ENCODE data around the gene BNIP5.

The BNIP5 gene

DNA sequence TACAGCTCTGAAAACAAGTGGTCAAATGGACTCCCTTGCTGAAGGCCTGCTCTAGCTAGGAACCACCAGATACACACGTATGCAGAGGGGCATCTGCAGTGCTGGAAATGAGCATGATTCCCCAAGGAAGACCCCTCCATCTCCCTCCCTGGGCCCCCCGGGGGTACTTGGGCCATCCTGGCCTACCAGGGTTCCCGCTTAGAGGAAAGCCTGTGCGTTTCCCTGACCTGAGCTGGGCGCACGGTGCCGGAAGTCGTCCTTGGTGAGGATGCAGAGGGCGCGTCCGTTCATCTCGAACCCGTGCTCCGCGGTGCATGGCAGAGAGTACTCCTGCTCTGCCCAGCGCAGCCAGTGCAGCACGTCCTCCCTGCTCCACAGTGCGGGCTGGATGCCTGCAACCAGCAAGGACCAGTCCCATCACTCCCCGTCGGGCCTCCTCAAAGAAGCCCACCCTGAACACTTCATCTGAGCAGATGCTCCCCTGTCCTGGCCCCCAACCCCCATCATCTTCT is 39.0 kb upstream of the BNIP5 start:
- TF ChIP-seq POLR2A (IDR thresholded peaks at IDR 0.05; ENCODE audit: extremely low read depth, insufficient read length), result no peak
- H3K4me3 ChIP-seq (ENCODE audit: low read depth, low read length), result no peak overlapping the region
- DNase-seq (ENCODE audit: low read depth), result no peak

DNA sequence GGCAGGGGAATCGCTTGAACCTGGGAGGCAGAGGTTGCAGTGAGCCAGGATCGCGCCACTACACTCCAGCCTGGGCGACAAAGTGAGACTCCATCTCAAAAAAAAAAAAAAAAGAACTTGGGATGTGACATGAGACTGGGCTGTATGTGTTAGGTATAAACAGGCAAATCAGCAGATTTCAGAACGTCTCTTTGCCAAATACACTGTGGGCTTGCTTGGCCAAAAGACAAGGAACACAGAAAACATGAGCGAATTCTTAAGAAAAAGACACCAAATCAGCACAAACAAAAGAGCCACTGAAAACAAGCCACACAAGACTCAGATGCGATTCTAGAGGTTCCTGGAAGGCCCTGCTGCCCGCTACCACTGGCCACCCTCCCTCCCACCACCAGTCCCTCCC is 38.3 kb upstream of the BNIP5 start:
- no peak overlapping the region for H3K4me3 ChIP-seq (ENCODE audit: low read depth, low read length)
- TF ChIP-seq POLR2A (IDR thresholded peaks at IDR 0.05; ENCODE audit: extremely low read depth, insufficient read length), result no peak
- TF ChIP-seq MYC (IDR thresholded peaks at IDR 0.05; ENCODE audit: low read depth, low read length), result no peak
- TF ChIP-seq, protein P1, sequence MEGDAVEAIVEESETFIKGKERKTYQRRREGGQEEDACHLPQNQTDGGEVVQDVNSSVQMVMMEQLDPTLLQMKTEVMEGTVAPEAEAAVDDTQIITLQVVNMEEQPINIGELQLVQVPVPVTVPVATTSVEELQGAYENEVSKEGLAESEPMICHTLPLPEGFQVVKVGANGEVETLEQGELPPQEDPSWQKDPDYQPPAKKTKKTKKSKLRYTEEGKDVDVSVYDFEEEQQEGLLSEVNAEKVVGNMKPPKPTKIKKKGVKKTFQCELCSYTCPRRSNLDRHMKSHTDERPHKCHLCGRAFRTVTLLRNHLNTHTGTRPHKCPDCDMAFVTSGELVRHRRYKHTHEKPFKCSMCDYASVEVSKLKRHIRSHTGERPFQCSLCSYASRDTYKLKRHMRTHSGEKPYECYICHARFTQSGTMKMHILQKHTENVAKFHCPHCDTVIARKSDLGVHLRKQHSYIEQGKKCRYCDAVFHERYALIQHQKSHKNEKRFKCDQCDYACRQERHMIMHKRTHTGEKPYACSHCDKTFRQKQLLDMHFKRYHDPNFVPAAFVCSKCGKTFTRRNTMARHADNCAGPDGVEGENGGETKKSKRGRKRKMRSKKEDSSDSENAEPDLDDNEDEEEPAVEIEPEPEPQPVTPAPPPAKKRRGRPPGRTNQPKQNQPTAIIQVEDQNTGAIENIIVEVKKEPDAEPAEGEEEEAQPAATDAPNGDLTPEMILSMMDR (IDR thresholded peaks at IDR 0.05; ENCODE audit: low read depth, low read length), result no peak
- TF ChIP-seq, protein P2, sequence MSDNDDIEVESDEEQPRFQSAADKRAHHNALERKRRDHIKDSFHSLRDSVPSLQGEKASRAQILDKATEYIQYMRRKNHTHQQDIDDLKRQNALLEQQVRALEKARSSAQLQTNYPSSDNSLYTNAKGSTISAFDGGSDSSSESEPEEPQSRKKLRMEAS (IDR thresholded peaks at IDR 0.05; ENCODE audit: low read depth, low read length), result no peak
- no peak for DNase-seq (ENCODE audit: low read depth)

DNA sequence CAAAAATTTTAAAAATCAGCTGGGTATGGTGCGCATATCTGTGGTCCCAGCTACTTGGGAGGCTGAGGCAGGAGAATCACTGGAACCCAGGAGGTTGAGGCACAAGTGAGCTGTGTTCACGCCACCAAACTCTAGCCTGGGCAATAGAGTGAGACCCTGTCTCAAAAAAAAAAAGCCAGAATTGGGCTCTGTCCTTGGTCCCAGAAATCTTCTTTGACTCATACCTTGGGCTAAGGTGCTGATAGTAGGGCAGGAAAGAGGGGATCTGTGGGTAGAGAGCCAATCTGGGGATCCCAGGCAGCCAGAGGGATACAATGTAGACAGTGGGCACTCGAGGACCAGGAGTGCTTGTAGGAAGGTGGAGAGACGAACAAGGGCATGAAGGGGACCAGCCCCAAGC is 37.5 kb upstream of the BNIP5 start:
- TF ChIP-seq, protein P2 (IDR thresholded peaks at IDR 0.05; ENCODE audit: low read depth, low read length), result no peak
- TF ChIP-seq, protein P1 (IDR thresholded peaks at IDR 0.05; ENCODE audit: low read depth, low read length), result no peak
- no peak for TF ChIP-seq POLR2A (IDR thresholded peaks at IDR 0.05; ENCODE audit: extremely low read depth, insufficient read length)
- no peak for TF ChIP-seq MYC (IDR thresholded peaks at IDR 0.05; ENCODE audit: low read depth, low read length)
- no peak for DNase-seq (ENCODE audit: low read depth)
- H3K4me3 ChIP-seq (ENCODE audit: low read depth, low read length), result no peak overlapping the region

DNA sequence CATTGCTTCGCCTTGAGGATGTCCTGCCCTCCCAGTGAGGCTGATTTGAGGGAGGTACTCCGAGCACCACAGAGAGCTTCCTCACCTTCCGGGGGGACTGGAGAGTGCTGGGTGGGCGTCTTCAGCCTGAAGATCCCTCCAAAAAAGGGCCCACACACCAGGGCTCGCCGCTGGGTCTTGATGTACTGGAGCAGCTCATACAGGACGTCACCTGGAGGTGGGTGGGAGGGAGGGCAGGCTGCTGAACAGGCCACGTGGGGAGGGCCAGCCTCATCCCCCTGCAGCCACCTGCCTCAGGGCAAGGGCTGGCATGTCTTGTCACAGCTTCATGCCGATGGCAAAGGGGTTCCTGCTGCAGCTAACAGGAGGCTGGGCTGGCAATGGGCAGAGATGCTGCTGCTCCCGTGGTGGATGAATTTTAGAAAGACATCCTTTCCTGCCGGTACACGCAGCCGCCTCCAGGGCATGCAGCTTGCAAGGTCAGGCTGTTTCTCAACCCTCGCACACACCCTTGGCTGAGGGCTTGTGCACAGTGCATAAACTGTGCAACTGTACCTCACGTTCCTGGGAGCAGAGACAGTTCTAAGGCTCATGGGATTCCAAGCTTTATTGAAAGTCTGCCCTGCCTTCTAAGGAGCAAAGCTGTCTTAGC is 36.8 kb upstream of the BNIP5 start:
- no peak overlapping the region for H3K4me3 ChIP-seq (ENCODE audit: low read depth, low read length)
- TF ChIP-seq, protein P2 (IDR thresholded peaks at IDR 0.05; ENCODE audit: low read depth, low read length), result no peak
- TF ChIP-seq MYC (IDR thresholded peaks at IDR 0.05; ENCODE audit: low read depth, low read length) (no peak), POLR2A (IDR thresholded peaks at IDR 0.05; ENCODE audit: extremely low read depth, insufficient read length) (no peak)
- TF ChIP-seq, protein P1 (IDR thresholded peaks at IDR 0.05; ENCODE audit: low read depth, low read length), result no peak
- peak; percentile 66 for DNase-seq (ENCODE audit: low read depth)

DNA sequence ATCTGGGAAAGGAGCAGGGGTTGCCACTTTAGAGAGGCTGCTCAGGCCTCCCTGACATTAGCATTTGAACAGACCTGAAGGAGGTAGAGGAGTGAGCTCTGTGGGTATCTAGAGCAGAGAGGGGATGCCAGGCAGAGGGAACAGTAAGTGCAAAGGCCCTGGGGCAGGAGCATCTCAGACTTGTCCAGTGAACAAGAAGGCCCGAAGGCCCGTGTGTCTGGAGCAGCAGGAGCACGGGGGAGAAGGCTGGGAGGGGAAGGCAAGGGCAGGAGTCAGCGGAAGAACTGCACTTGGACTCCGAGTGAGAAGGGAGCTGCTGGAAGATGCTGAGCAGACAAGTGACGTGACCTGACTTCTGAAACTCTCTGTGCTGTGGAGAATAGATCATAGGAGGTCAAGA is 35.4 kb upstream of the BNIP5 start:
- no peak for DNase-seq (ENCODE audit: low read depth)
- no peak overlapping the region for H3K4me3 ChIP-seq (ENCODE audit: low read depth, low read length)

DNA sequence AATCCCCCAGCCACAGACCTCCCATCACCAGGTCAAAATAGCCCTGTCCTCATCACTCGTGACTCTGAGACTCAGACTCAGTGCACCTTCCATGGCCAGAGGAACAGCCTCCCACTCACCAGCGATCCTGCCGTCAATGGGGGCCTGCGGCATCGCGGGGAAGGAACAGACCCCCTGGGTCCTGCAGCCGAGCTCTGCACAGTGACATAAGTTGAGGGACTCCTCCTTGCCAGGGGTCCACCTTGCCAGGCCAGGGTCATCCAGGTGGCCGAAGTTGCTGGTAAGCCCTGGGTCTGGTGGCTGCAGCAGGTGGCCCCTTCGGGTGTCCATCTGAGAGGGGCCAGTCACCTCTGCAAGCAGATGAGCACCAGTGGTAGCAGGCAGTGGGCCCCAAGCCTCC is 34.5 kb upstream of the BNIP5 start:
- TF ChIP-seq, protein P2 (IDR thresholded peaks at IDR 0.05; ENCODE audit: low read depth, low read length), result no peak
- TF ChIP-seq POLR2A (IDR thresholded peaks at IDR 0.05; ENCODE audit: extremely low read depth, insufficient read length), result no peak
- TF ChIP-seq, protein P1 (IDR thresholded peaks at IDR 0.05; ENCODE audit: low read depth, low read length), result no peak
- no peak for TF ChIP-seq MYC (IDR thresholded peaks at IDR 0.05; ENCODE audit: low read depth, low read length)
- H3K4me3 ChIP-seq (ENCODE audit: low read depth, low read length), result no peak overlapping the region
- no peak for DNase-seq (ENCODE audit: low read depth)

More for the DNA sequence above, 35.4 kb upstream of the BNIP5 start:
- TF ChIP-seq, protein P1 (IDR thresholded peaks at IDR 0.05; ENCODE audit: low read depth, low read length), result no peak
- TF ChIP-seq POLR2A (IDR thresholded peaks at IDR 0.05; ENCODE audit: extremely low read depth, insufficient read length), result no peak
- TF ChIP-seq, protein P2 (IDR thresholded peaks at IDR 0.05; ENCODE audit: low read depth, low read length), result no peak
- TF ChIP-seq MYC (IDR thresholded peaks at IDR 0.05; ENCODE audit: low read depth, low read length), result no peak
